ENCODE data around the gene CWH43. TPM values are rescaled to one million over a fixed set of nuclear protein-coding genes. Genes with fewer than 3 reads are reported as not detected.
"Not testable (repeated sequence)": the region's sequence is repeated elsewhere in the genome, so short reads cannot be mapped to it uniquely, and the experiment has no call there.

CWH43 gene
- total RNA-seq, 1 donor from 2014 or later: not detected

GRCh38 chr4:48960988-48961635 lies 25.0 kb upstream of the CWH43 start:
- intact Hi-C loops (cut with micrococcal nuclease): loop anchor here (5.0 to 10.0 kb wide), 8 partner anchors 54 to 836 kb away; partner anchors contain the start of gene OCIAD2
- H3K9me3 Mint-ChIP-seq: no peaks in the 10 kb centered on the region
- no peaks in the 10 kb centered on the region for H3K36me3 Mint-ChIP-seq (ENCODE audit: low read depth)
- no peak for DNase-seq
- H3K27ac Mint-ChIP-seq: no peak overlapping the region
- H3K4me1 Mint-ChIP-seq: no peaks in the 10 kb centered on the region
- H3K4me3 Mint-ChIP-seq: no peak overlapping the region
- H3K27me3 Mint-ChIP-seq: peaks cover 19% of the 10 kb centered on the region

GRCh38 chr4:48962636-48963035 lies 23.4 kb upstream of the CWH43 start:
- Mint-ChIP-seq H3K9me3 (no peaks in the 10 kb centered on the region), H3K4me3 (no peak overlapping the region), H3K4me1 (no peaks in the 10 kb centered on the region), H3K36me3 (ENCODE audit: low read depth) (no peaks in the 10 kb centered on the region), H3K27me3 (peaks cover 18% of the 10 kb centered on the region), H3K27ac (no peak overlapping the region)
- no peak for DNase-seq
- intact Hi-C loops (cut with micrococcal nuclease): loop anchor here (1.0 to 10.0 kb wide), 9 partner anchors 55 to 838 kb away; partner anchors contain the start of gene OCIAD2

GRCh38 chr4:48963042-48963679 lies 22.9 kb upstream of the CWH43 start:
- Mint-ChIP-seq H3K27me3 (peaks cover 18% of the 10 kb centered on the region), H3K36me3 (ENCODE audit: low read depth) (no peaks in the 10 kb centered on the region), H3K9me3 (no peaks in the 10 kb centered on the region), H3K27ac (no peak overlapping the region), H3K4me3 (no peak overlapping the region), H3K4me1 (no peaks in the 10 kb centered on the region)
- intact Hi-C loops (cut with micrococcal nuclease): loop anchor here (1.0 to 10.0 kb wide), 9 partner anchors 56 to 838 kb away; partner anchors contain the start of gene OCIAD2
- peak; percentile 91 for DNase-seq

GRCh38 chr4:48967101-48967500 lies 19.0 kb upstream of the CWH43 start:
- Mint-ChIP-seq H3K27ac (no peak overlapping the region), H3K9me3 (no peaks in the 10 kb centered on the region), H3K4me1 (no peaks in the 10 kb centered on the region), H3K36me3 (ENCODE audit: low read depth) (no peaks in the 10 kb centered on the region), H3K4me3 (no peak overlapping the region), H3K27me3 (peaks cover 2% of the 10 kb centered on the region)
- intact Hi-C loops (cut with micrococcal nuclease): loop anchor here (10.0 kb wide), 1 partner anchor 842 kb away; no protein-coding TSS in a partner anchor
- no peak for DNase-seq

- intact Hi-C loops (cut with micrococcal nuclease): loop anchor here (10.0 kb wide), 1 partner anchor 843 kb away; no protein-coding TSS in a partner anchor
- DNase-seq: no peak
- Mint-ChIP-seq H3K4me3 (no peak overlapping the region), H3K4me1 (no peaks in the 10 kb centered on the region), H3K9me3 (no peaks in the 10 kb centered on the region), H3K27me3 (peaks cover 2% of the 10 kb centered on the region), H3K36me3 (ENCODE audit: low read depth) (no peaks in the 10 kb centered on the region), H3K27ac (no peak overlapping the region)
Observed at GRCh38 chr4:48967631-48968030, 18.4 kb upstream of the CWH43 start.

- Mint-ChIP-seq H3K4me1 (no peaks in the 10 kb centered on the region), H3K9me3 (no peaks in the 10 kb centered on the region), H3K27me3 (peaks cover 3% of the 10 kb centered on the region), H3K27ac (no peak overlapping the region), H3K4me3 (no peak overlapping the region), H3K36me3 (ENCODE audit: low read depth) (no peaks in the 10 kb centered on the region)
- no peak for DNase-seq
- intact Hi-C loops (cut with micrococcal nuclease): loop anchor here (10.0 kb wide), 1 partner anchor 844 kb away; no protein-coding TSS in a partner anchor
Observed at GRCh38 chr4:48968814-48969213, 17.3 kb upstream of the CWH43 start.

- H3K9me3 Mint-ChIP-seq: no peaks in the 10 kb centered on the region
- H3K4me1 Mint-ChIP-seq: no peaks in the 10 kb centered on the region
- H3K27ac Mint-ChIP-seq: no peak overlapping the region
- intact Hi-C loops (cut with micrococcal nuclease): no loop called here
- no peak for DNase-seq
- H3K4me3 Mint-ChIP-seq: no peak overlapping the region
- H3K27me3 Mint-ChIP-seq: peaks cover 2% of the 10 kb centered on the region
- H3K36me3 Mint-ChIP-seq (ENCODE audit: low read depth): no peaks in the 10 kb centered on the region
Observed at GRCh38 chr4:48970471-48970921, 15.6 kb upstream of the CWH43 start.

- Mint-ChIP-seq H3K27me3 (peaks cover 2% of the 10 kb centered on the region), H3K9me3 (no peaks in the 10 kb centered on the region), H3K4me3 (no peak overlapping the region), H3K4me1 (no peaks in the 10 kb centered on the region), H3K36me3 (ENCODE audit: low read depth) (no peaks in the 10 kb centered on the region), H3K27ac (no peak overlapping the region)
- intact Hi-C loops (cut with micrococcal nuclease): no loop called here
- no peak for DNase-seq
Observed at GRCh38 chr4:48974979-48975640, 11.0 kb upstream of the CWH43 start.

- DNase-seq: no peak
- Mint-ChIP-seq H3K4me3 (no peak overlapping the region), H3K4me1 (no peaks in the 10 kb centered on the region), H3K9me3 (no peaks in the 10 kb centered on the region), H3K36me3 (ENCODE audit: low read depth) (no peaks in the 10 kb centered on the region), H3K27me3 (peaks cover 2% of the 10 kb centered on the region), H3K27ac (no peak overlapping the region)
- intact Hi-C loops (cut with micrococcal nuclease): no loop called here
Observed at GRCh38 chr4:48976041-48976440, 10.0 kb upstream of the CWH43 start.

GRCh38 chr4:48979914-48980579 lies 6.0 kb upstream of the CWH43 start:
- intact Hi-C loops (cut with micrococcal nuclease): no loop called here
- Mint-ChIP-seq H3K4me3 (no peak overlapping the region), H3K27ac (no peak overlapping the region)

GRCh38 chr4:48984005-48984404 lies 2.1 kb upstream of the CWH43 start:
- H3K27me3 Mint-ChIP-seq: peaks cover 40% of the 10 kb centered on the region
- H3K9me3 Mint-ChIP-seq; H3K36me3 Mint-ChIP-seq (ENCODE audit: low read depth); DNase-seq; H3K4me1 Mint-ChIP-seq; H3K27ac Mint-ChIP-seq; intact Hi-C loops (cut with micrococcal nuclease); H3K4me3 Mint-ChIP-seq: not testable (repeated sequence)

More at GRCh38 chr4:48979914-48980579, 6.0 kb upstream of the CWH43 start:
- H3K9me3 Mint-ChIP-seq: no peaks in the 10 kb centered on the region
- peaks cover 11% of the 10 kb centered on the region for H3K27me3 Mint-ChIP-seq
- no peak for DNase-seq
- no peaks in the 10 kb centered on the region for H3K36me3 Mint-ChIP-seq (ENCODE audit: low read depth)
- H3K4me1 Mint-ChIP-seq: no peaks in the 10 kb centered on the region

- intact Hi-C loops (cut with micrococcal nuclease): no loop called here
Observed at GRCh38 chr4:48985602-48985975, 486 bp upstream of the CWH43 start.

GRCh38 chr4:48986654-48987164 lies 634 bp downstream of the CWH43 start:
- intact Hi-C loops (cut with micrococcal nuclease): no loop called here
- DNase-seq: no peak
- Mint-ChIP-seq H3K4me3 (no peak overlapping the region), H3K27me3 (peaks cover 47% of the 10 kb centered on the region), H3K9me3 (no peaks in the 10 kb centered on the region), H3K4me1 (no peaks in the 10 kb centered on the region), H3K36me3 (ENCODE audit: low read depth) (no peaks in the 10 kb centered on the region), H3K27ac (no peak overlapping the region)

More at GRCh38 chr4:48985602-48985975, 486 bp upstream of the CWH43 start:
- no peaks in the 10 kb centered on the region for H3K4me1 Mint-ChIP-seq
- H3K4me3 Mint-ChIP-seq: no peak overlapping the region
- H3K9me3 Mint-ChIP-seq: no peaks in the 10 kb centered on the region
- DNase-seq: no peak
- H3K27ac Mint-ChIP-seq: no peak overlapping the region
- peaks cover 44% of the 10 kb centered on the region for H3K27me3 Mint-ChIP-seq
- H3K36me3 Mint-ChIP-seq (ENCODE audit: low read depth): no peaks in the 10 kb centered on the region

Measured in activated CD4-positive, alpha-beta T cell treated with anti-CD3 and anti-CD28 coated beads, Interleukin-2, amount 10 ng/mL, durations not matched to agents 24 days and 14 days (primary cell).